A549 (cell line): Measurements from ENCODE around the gene ZNF423.

Experiments used
- BCL3 ChIP-seq: fragments of >200 bp; sonication (Bioruptor Twin); formaldehyde crosslinking; IDR thresholded peaks from 3 replicates; pipeline ENCODE4 v1.6.1; 2016
- BHLHE40 ChIP-seq: IDR thresholded peaks from 2 replicates; pipeline ENCODE4 v1.6.1; 2012; ENCODE audit warnings: low read depth, low read length, inconsistent platforms
- CBX2 ChIP-seq: fragments of 200-600 bp; sonication (generic); IDR thresholded peaks from 2 replicates; pipeline ENCODE4 v1.6.1; 2016; ENCODE audit warnings: low read depth, mild to moderate bottlenecking, borderline replicate concordance
- CTCF ChIP-seq: fragments of >200 bp; sonication (Bioruptor Twin); formaldehyde crosslinking; IDR thresholded peaks from 3 replicates; pipeline ENCODE4 v1.5.1; 2016
- EP300 ChIP-seq, 2 experiments: fragments of >200 bp; sonication (Bioruptor Twin); formaldehyde crosslinking; IDR thresholded peaks; 2 replicates in 1 of 2; 3 replicates in 1 of 2; pipeline ENCODE4 v1.6.1; 2016 to 2017
- POLR2A ChIP-seq: IDR thresholded peaks from 2 replicates; pipeline ENCODE4 v1.6.1; 2012; ENCODE audit warnings: mild to moderate bottlenecking, low read length
- REST ChIP-seq: fragments of 200-600 bp; sonication (generic); IDR thresholded peaks from 2 replicates; pipeline ENCODE4 v1.6.1; 2016; ENCODE audit warnings: antibody characterized with exemption, mild to moderate bottlenecking, moderate library complexity
- RNF2 ChIP-seq: fragments of 200-600 bp; sonication (generic); IDR thresholded peaks from 2 replicates; pipeline ENCODE4 v1.6.1; 2016; ENCODE audit warnings: low read depth, mild to moderate bottlenecking, antibody characterized with exemption, moderate library complexity, borderline replicate concordance
- ZC3H11A ChIP-seq: fragments of 450-650 bp; IDR thresholded peaks from 2 replicates; pipeline ENCODE4 v1.6.1; 2014; ENCODE audit warnings: antibody characterized with exemption, mild to moderate bottlenecking

- TF ChIP-seq RNF2 (no peak), CTCF (no peak), ZC3H11A (no peak), EP300 (IDR thresholded peaks at IDR 0.05) (no peak), BCL3 (no peak), POLR2A (no peak), CBX2 (no peak), REST (no peak), BHLHE40 (no peak)
Measured at GRCh38 chr16:49650603-49651002, 205.3 kb downstream of the ZNF423 start.
